Neural cell (in vitro differentiated cells): ENCODE data around the gene CTSE. TPM values are rescaled to one million over a fixed set of nuclear protein-coding genes. Genes with fewer than 3 reads are reported as not detected.

Experiments used
- H2AFZ ChIP-seq: fragments of 200-600, 300-800 bp; sonication (generic), shearing (Covaris generic); 2 replicates; pipeline ENCODE4 v1.6.0; 2014; ENCODE audit warnings: low read depth, mild to moderate bottlenecking, antibody characterized with exemption, low read length, moderate library complexity
- H3F3A ChIP-seq: fragments of 200-600 bp; shearing (Covaris generic); 2 replicates; pipeline ENCODE4 v1.6.1; 2016; ENCODE audit warnings: mild to moderate bottlenecking, moderate library complexity, mixed read lengths, antibody characterized with exemption, low read length; ENCODE audit not compliant: insufficient read depth, poor library complexity, severe bottlenecking
- H3K27ac ChIP-seq: fragments of 200-600, 300-800 bp; sonication (generic), shearing (Covaris generic); 2 replicates; pipeline ENCODE4 v1.5.1; 2014; ENCODE audit warnings: mild to moderate bottlenecking, low read length, moderate library complexity
- H3K27me3 ChIP-seq: fragments of 300-800, 200-600 bp; sonication (generic), shearing (Covaris generic); 2 replicates; pipeline ENCODE4 v1.6.0; 2014; ENCODE audit warnings: mild to moderate bottlenecking, low read depth, low read length, moderate library complexity; ENCODE audit not compliant: insufficient read depth
- H3K36me3 ChIP-seq: fragments of 300-800, 200-600 bp; sonication (generic), shearing (Covaris generic); 2 replicates; pipeline ENCODE4 v1.5.1; 2014; ENCODE audit warnings: mild to moderate bottlenecking, antibody characterized with exemption, low read length, moderate library complexity; ENCODE audit not compliant: insufficient read depth
- H3K4me2 ChIP-seq: fragments of 300-800, 200-600 bp; sonication (generic), shearing (Covaris generic); 2 replicates; pipeline ENCODE4 v1.6.0; 2014; ENCODE audit warnings: mild to moderate bottlenecking, low read length
- H3K4me3 ChIP-seq: fragments of 300-800, 200-600 bp; sonication (generic), shearing (Covaris generic); 2 replicates; pipeline ENCODE4 v1.5.1; 2014; ENCODE audit warnings: mild to moderate bottlenecking, low read length, moderate library complexity
- H3K79me2 ChIP-seq: fragments of 200-600 bp; shearing (Covaris generic); replicated peaks from 2 replicates; pipeline ENCODE4 v1.6.0; 2014; ENCODE audit warnings: mild to moderate bottlenecking, low read length, moderate library complexity; ENCODE audit not compliant: insufficient read depth
- H3K9ac ChIP-seq: fragments of 300-800, 200-600 bp; sonication (generic), shearing (Covaris generic); 2 replicates; pipeline ENCODE4 v1.6.1; 2016; ENCODE audit warnings: mild to moderate bottlenecking, low read length, mixed read lengths
- H3K9me2 ChIP-seq: fragments of 200-600 bp; shearing (Covaris generic); 2 replicates; pipeline ENCODE4 v1.6.1; 2016; ENCODE audit warnings: mild to moderate bottlenecking, low read length, mixed read lengths; ENCODE audit not compliant: insufficient read depth
- H3K9me3 ChIP-seq: fragments of 200-600, 300-800 bp; sonication (generic), shearing (Covaris generic); 2 replicates; pipeline ENCODE4 v1.6.1; 2016; ENCODE audit warnings: mild to moderate bottlenecking, mixed run types, low read length, moderate library complexity, mixed read lengths
- H4K20me1 ChIP-seq: fragments of 200-600 bp; shearing (Covaris generic); 2 replicates; pipeline ENCODE4 v1.6.1; 2016; ENCODE audit warnings: mild to moderate bottlenecking, mixed run types; ENCODE audit not compliant: insufficient read depth
- CTCF ChIP-seq: fragments of 450-650 bp; IDR thresholded peaks from 2 replicates; pipeline ENCODE4 v1.5.1; 2014; ENCODE audit warnings: antibody characterized with exemption, mild to moderate bottlenecking, moderate library complexity; ENCODE audit not compliant: poor library complexity, severe bottlenecking
- EP300 ChIP-seq: fragments of 450-650 bp; conservative IDR thresholded peaks from 2 replicates; pipeline ENCODE4 v1.6.1; 2014; ENCODE audit warnings: antibody characterized with exemption, mild to moderate bottlenecking, moderate library complexity; ENCODE audit not compliant: poor library complexity, severe bottlenecking
- EZH2 ChIP-seq: fragments of 200-600, 300-800 bp; shearing (Covaris generic), sonication (generic); IDR thresholded peaks from 2 replicates; pipeline ENCODE4 v1.6.1; 2014; ENCODE audit warnings: antibody characterized with exemption, low read length, borderline replicate concordance, mild to moderate bottlenecking; ENCODE audit not compliant: insufficient read depth, poor library complexity, severe bottlenecking
- MXI1 ChIP-seq: fragments of 450-650 bp; conservative IDR thresholded peaks from 2 replicates; pipeline ENCODE4 v1.6.1; 2014; ENCODE audit warnings: antibody characterized with exemption, mild to moderate bottlenecking; ENCODE audit not compliant: poor library complexity, severe bottlenecking
- POLR2AphosphoS5 ChIP-seq: IDR thresholded peaks from 2 replicates; pipeline ENCODE4 v1.6.1; 2012
- RAD21 ChIP-seq: fragments of 450-650 bp; conservative IDR thresholded peaks from 2 replicates; pipeline ENCODE4 v1.6.1; 2014; ENCODE audit warnings: antibody characterized with exemption, mild to moderate bottlenecking, moderate library complexity
- REST ChIP-seq: IDR thresholded peaks from 2 replicates; pipeline ENCODE4 v1.6.1; 2012; ENCODE audit warnings: borderline replicate concordance
- SMC3 ChIP-seq: fragments of 450-650 bp; conservative IDR thresholded peaks from 2 replicates; pipeline ENCODE4 v1.6.1; 2014; ENCODE audit warnings: antibody characterized with exemption, mild to moderate bottlenecking, moderate library complexity; ENCODE audit not compliant: poor library complexity
- TAF1 ChIP-seq: IDR thresholded peaks from 2 replicates; pipeline ENCODE4 v1.6.1; 2012; ENCODE audit warnings: low read depth
- polyA plus RNA-seq: library from polyadenylated mRNA; depleted of rRNA; stranded (reverse); fragments of >200 nt; gene quantifications from 2 replicates; pipeline ENCODE4 v1.2.3, GENCODE V29; 2014

CTSE gene
- polyA plus RNA-seq, 1 donor from 2014 or later: not detected

- no peak overlapping the region for H3K27ac ChIP-seq
Measured at GRCh38 chr1:205971082-205971481, 52.6 kb downstream of the CTSE start.

GRCh38 chr1:205970486-205970885 is 53.2 kb downstream of the CTSE start:
- H3K36me3 ChIP-seq: no peaks in the 10 kb centered on the region
- no peak overlapping the region for H3K4me2 ChIP-seq
- H2AFZ ChIP-seq: no peak overlapping the region
- no peaks in the 10 kb centered on the region for H3K27me3 ChIP-seq
- no peaks in the 10 kb centered on the region for H3K9me3 ChIP-seq
- H3K27ac ChIP-seq: no peak overlapping the region
- no peaks in the 10 kb centered on the region for H4K20me1 ChIP-seq
- no peak overlapping the region for H3K9ac ChIP-seq
- H3K9me2 ChIP-seq: no peaks in the 10 kb centered on the region
- H3K4me3 ChIP-seq: no peak overlapping the region
- no peaks in the 10 kb centered on the region for H3K79me2 ChIP-seq
- H3F3A ChIP-seq: no peaks in the 10 kb centered on the region
- TF ChIP-seq SMC3 (no peak), POLR2AphosphoS5 (no peak), MXI1 (no peak), RAD21 (no peak), EP300 (no peak), CTCF (no peak), EZH2 (no peak)

More at GRCh38 chr1:205971082-205971481, 52.6 kb downstream of the CTSE start:
- no peaks in the 10 kb centered on the region for H3K9me2 ChIP-seq
- no peaks in the 10 kb centered on the region for H3K36me3 ChIP-seq
- H3K4me2 ChIP-seq: no peak overlapping the region
- TF ChIP-seq REST: no peak
- no peak for TF ChIP-seq EZH2
- no peak for TF ChIP-seq EP300
- TF ChIP-seq CTCF: no peak
- TF ChIP-seq MXI1: no peak
- no peak for TF ChIP-seq RAD21
- TF ChIP-seq POLR2AphosphoS5: no peak
- TF ChIP-seq SMC3: no peak
- TF ChIP-seq TAF1: no peak
- no peaks in the 10 kb centered on the region for H3K79me2 ChIP-seq
- no peaks in the 10 kb centered on the region for H3K27me3 ChIP-seq
- H3K9me3 ChIP-seq: no peaks in the 10 kb centered on the region
- H3K4me3 ChIP-seq: no peak overlapping the region
- no peaks in the 10 kb centered on the region for H4K20me1 ChIP-seq
- no peaks in the 10 kb centered on the region for H3F3A ChIP-seq
- H3K9ac ChIP-seq: no peak overlapping the region
- H2AFZ ChIP-seq: no peak overlapping the region
